WTC11 (cell line): ENCODE measurements around the gene WDR26. TPM values are rescaled to one million over a fixed set of nuclear protein-coding genes. Genes with fewer than 3 reads are reported as not detected.
"Not testable (repeated sequence)": the region's sequence is repeated elsewhere in the genome, so short reads cannot be mapped to it uniquely, and the experiment has no call there.

Source experiments
- ATAC-seq: fragments of 200-7000 bp; cut with Tn5 transposase; 2 replicates; pipeline ENCODE4 v1.10.0; 2021; ENCODE audit warnings: mild to moderate bottlenecking, moderate library complexity
- CTCF ChIA-PET: fragments of 300-600 bp; sonication (Branson Sonifier 250); formaldehyde crosslinking; loops from one replicate; lab custom pipeline; 2021; ENCODE audit warnings: antibody characterized with exemption; lab: Charles Lee
- POLR2A ChIA-PET: fragments of 350-600 bp; sonication (Branson Sonifier 250); formaldehyde crosslinking; loops from one replicate; lab custom pipeline; 2021; ENCODE audit warnings: antibody characterized with exemption; lab: Charles Lee
- DNase-seq: peaks from one replicate; pipeline ENCODE4 v3.0.0; 2021; ENCODE audit warnings: low spot score
- H3K27ac Mint-ChIP-seq: 2 replicates; pipeline ENCODE4 v1.8.0; 2021; ENCODE audit warnings: mixed read lengths
- H3K27me3 Mint-ChIP-seq: 2 replicates; pipeline ENCODE4 v1.8.0; 2021; ENCODE audit warnings: low read depth, mild to moderate bottlenecking, moderate library complexity, mixed read lengths
- H3K36me3 Mint-ChIP-seq: 2 replicates; pipeline ENCODE4 v1.8.0; 2021; ENCODE audit warnings: mixed read lengths
- H3K4me1 Mint-ChIP-seq: 2 replicates; pipeline ENCODE4 v1.8.0; 2022; ENCODE audit warnings: mixed read lengths
- H3K4me3 Mint-ChIP-seq: 2 replicates; pipeline ENCODE4 v1.8.0; 2021; ENCODE audit warnings: mild to moderate bottlenecking, moderate library complexity, mixed read lengths
- H3K9me3 Mint-ChIP-seq: 2 replicates; pipeline ENCODE4 v1.8.0; 2021; ENCODE audit warnings: mixed read lengths
- ATF1 ChIP-seq: sonication (generic); formaldehyde crosslinking; IDR thresholded peaks from 2 replicates; pipeline ENCODE4 v1.8.1; 2023; ENCODE audit warnings: mild to moderate bottlenecking, moderate library complexity, missing genetic modification reagents
- CREM ChIP-seq: sonication (generic); formaldehyde crosslinking; IDR thresholded peaks from 2 replicates; pipeline ENCODE4 v1.8.1; 2022; ENCODE audit warnings: mild to moderate bottlenecking, missing genetic modification reagents, moderate library complexity
- FOXP1 ChIP-seq: sonication (generic); formaldehyde crosslinking; IDR thresholded peaks from 2 replicates; pipeline ENCODE4 v1.8.0; 2022; ENCODE audit warnings: missing genetic modification reagents, mild to moderate bottlenecking, moderate library complexity, borderline replicate concordance
- GRHL2 ChIP-seq: fragments of 250-450 bp; sonication (Bioruptor Pico); IDR thresholded peaks from 2 replicates; pipeline ENCODE4 v1.8.0; 2022; ENCODE audit warnings: mild to moderate bottlenecking, moderate library complexity; ENCODE audit not compliant: insufficient replicate concordance, severe bottlenecking
- MYBL2 ChIP-seq: sonication (generic); formaldehyde crosslinking; IDR thresholded peaks from 2 replicates; pipeline ENCODE4 v1.8.1; 2023; ENCODE audit warnings: mild to moderate bottlenecking, moderate library complexity, missing genetic modification reagents
- NFE2L1 ChIP-seq: sonication (generic); formaldehyde crosslinking; IDR thresholded peaks from 2 replicates; pipeline ENCODE4 v1.8.1; 2023; ENCODE audit warnings: missing genetic modification reagents
- ZBTB21 ChIP-seq: sonication (generic); formaldehyde crosslinking; IDR thresholded peaks from 2 replicates; pipeline ENCODE4 v1.8.1; 2023; ENCODE audit warnings: mild to moderate bottlenecking, missing genetic modification reagents, borderline replicate concordance
- ZNF121 ChIP-seq: sonication (generic); formaldehyde crosslinking; IDR thresholded peaks from 2 replicates; pipeline ENCODE4 v1.8.0; 2023; ENCODE audit warnings: missing genetic modification reagents
- ZNF138 ChIP-seq: sonication (generic); formaldehyde crosslinking; conservative IDR thresholded peaks from 2 replicates; pipeline ENCODE4 v1.8.1; 2022; ENCODE audit warnings: mild to moderate bottlenecking, moderate library complexity, missing genetic modification reagents
- ZNF317 ChIP-seq: sonication (generic); formaldehyde crosslinking; IDR thresholded peaks from 2 replicates; pipeline ENCODE4 v1.8.1; 2023; ENCODE audit warnings: low read depth, mild to moderate bottlenecking, moderate library complexity, missing genetic modification reagents, borderline replicate concordance
- ZNF416 ChIP-seq: fragments of 250-450 bp; sonication (Bioruptor Pico); IDR thresholded peaks from 2 replicates; pipeline ENCODE4 v1.9.0; 2021; ENCODE audit warnings: mild to moderate bottlenecking, inconsistent platforms
- ZNF671 ChIP-seq: fragments of 250-450 bp; sonication (Bioruptor Pico); IDR thresholded peaks from 2 replicates; pipeline ENCODE4 v1.8.0; 2021; ENCODE audit warnings: mild to moderate bottlenecking
- total RNA-seq: library from RNA; stranded (reverse); gene quantifications from 3 replicates; pipeline ENCODE4 v1.2.3, GENCODE V29; 2021
- TF ChIP-seq, protein P1 (sequence below): sonication (generic); formaldehyde crosslinking; IDR thresholded peaks from 2 replicates; pipeline ENCODE4 v1.8.1; 2023; ENCODE audit warnings: mild to moderate bottlenecking, missing genetic modification reagents, moderate library complexity
- TF ChIP-seq, protein P2 (sequence below): sonication (generic); formaldehyde crosslinking; IDR thresholded peaks from 2 replicates; pipeline ENCODE4 v1.8.0; 2023; ENCODE audit warnings: mild to moderate bottlenecking, missing genetic modification reagents
- TF ChIP-seq, protein P3 (sequence below): sonication (generic); formaldehyde crosslinking; IDR thresholded peaks from 2 replicates; pipeline ENCODE4 v1.8.1; 2023; ENCODE audit warnings: mild to moderate bottlenecking, moderate library complexity, missing genetic modification reagents
- TF ChIP-seq, protein P4 (sequence below): sonication (generic); formaldehyde crosslinking; IDR thresholded peaks from 2 replicates; pipeline ENCODE4 v1.8.1; 2022; ENCODE audit warnings: low read depth, mild to moderate bottlenecking, moderate library complexity, missing genetic modification reagents, borderline replicate concordance
- TF ChIP-seq, protein P5 (sequence below): sonication (generic); formaldehyde crosslinking; conservative IDR thresholded peaks from 2 replicates; pipeline ENCODE4 v1.8.1; 2023; ENCODE audit warnings: mild to moderate bottlenecking, low read depth, missing genetic modification reagents, moderate library complexity
- TF ChIP-seq, protein P6 (sequence below): sonication (generic); formaldehyde crosslinking; IDR thresholded peaks from 2 replicates; pipeline ENCODE4 v1.8.0; 2023; ENCODE audit warnings: missing genetic modification reagents, mild to moderate bottlenecking, borderline replicate concordance

The WDR26 gene
- total RNA-seq, 1 experiment from 2014 or later = 66.1 TPM

DNA sequence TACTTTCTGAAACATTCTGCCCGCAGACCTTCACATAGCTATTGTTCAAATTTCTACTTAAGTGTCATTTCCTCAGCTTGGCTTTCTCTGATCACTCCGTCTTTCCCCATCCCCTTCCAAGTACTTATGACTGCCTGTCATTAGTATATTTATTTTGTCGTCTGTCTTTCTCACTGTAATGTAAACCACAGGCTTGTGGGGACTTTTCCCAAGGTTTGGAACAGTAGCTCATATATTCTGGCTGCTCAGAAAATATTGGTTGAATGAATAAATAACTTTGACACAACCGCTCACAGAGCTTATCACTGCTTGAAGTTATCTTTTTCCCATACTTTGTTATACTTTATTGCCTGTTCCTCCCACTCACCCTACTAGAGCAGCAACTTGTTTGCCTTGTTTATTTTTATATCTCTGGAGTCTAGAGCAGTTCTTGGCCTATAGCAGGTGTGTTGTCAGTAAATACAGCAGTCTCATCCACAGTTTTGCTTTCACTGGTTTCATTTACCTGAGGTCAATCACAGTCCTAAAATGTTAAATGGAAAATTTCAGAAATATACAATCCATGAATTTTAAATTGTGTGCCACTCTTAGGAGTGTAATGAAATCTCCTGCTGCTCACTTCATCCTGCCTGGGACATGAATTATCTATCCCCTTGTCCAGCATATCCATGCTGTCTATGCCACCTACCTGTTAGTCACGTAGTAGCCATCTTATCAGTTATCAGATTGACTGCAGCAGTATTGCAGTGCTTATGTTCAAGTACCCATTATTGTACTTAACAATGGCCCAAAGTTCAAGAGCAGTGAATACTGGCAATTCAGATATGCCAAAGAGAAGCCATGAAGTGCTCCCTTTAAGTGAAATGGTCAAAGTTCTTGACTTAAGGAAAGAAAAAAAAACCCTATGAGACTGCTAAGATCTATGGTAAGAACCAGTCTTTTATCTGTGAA lies 80.3 kb downstream of the WDR26 start:
- no peak for DNase-seq
- Mint-ChIP-seq H3K4me1 (peaks cover 16% of the 10 kb centered on the region), H3K9me3 (peaks cover 13% of the 10 kb centered on the region), H3K27me3 (peaks cover 3% of the 10 kb centered on the region; the same call in 1 of the 2 replicates), H3K27ac (no peak overlapping the region), H3K36me3 (peaks cover 10% of the 10 kb centered on the region), H3K4me3 (no peak overlapping the region)
- no peak for ATAC-seq
- POLR2A ChIA-PET = interaction anchor here (0.6 kb wide), 1 partner anchor 203 kb away, joined by 4 read pairs; no protein-coding TSS in a partner anchor
- CTCF ChIA-PET = no interaction called here
- TF ChIP-seq ZNF121 (CRISPR knock-in tag) (no peak), ZBTB21 (CRISPR knock-in tag) (no peak), ZNF138 (CRISPR knock-in tag) (no peak), ZNF671 (no peak), ZNF416 (CRISPR knock-in tag) (no peak), ZNF317 (CRISPR knock-in tag) (no peak), MYBL2 (CRISPR knock-in tag) (no peak), ATF1 (no peak), FOXP1 (CRISPR knock-in tag) (no peak), CREM (CRISPR knock-in tag) (no peak), NFE2L1 (no peak), GRHL2 (no peak)
- TF ChIP-seq, protein P1, sequence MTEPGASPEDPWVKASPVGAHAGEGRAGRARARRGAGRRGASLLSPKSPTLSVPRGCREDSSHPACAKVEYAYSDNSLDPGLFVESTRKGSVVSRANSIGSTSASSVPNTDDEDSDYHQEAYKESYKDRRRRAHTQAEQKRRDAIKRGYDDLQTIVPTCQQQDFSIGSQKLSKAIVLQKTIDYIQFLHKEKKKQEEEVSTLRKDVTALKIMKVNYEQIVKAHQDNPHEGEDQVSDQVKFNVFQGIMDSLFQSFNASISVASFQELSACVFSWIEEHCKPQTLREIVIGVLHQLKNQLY (CRISPR knock-in tag) = no peak
- TF ChIP-seq, protein P2, sequence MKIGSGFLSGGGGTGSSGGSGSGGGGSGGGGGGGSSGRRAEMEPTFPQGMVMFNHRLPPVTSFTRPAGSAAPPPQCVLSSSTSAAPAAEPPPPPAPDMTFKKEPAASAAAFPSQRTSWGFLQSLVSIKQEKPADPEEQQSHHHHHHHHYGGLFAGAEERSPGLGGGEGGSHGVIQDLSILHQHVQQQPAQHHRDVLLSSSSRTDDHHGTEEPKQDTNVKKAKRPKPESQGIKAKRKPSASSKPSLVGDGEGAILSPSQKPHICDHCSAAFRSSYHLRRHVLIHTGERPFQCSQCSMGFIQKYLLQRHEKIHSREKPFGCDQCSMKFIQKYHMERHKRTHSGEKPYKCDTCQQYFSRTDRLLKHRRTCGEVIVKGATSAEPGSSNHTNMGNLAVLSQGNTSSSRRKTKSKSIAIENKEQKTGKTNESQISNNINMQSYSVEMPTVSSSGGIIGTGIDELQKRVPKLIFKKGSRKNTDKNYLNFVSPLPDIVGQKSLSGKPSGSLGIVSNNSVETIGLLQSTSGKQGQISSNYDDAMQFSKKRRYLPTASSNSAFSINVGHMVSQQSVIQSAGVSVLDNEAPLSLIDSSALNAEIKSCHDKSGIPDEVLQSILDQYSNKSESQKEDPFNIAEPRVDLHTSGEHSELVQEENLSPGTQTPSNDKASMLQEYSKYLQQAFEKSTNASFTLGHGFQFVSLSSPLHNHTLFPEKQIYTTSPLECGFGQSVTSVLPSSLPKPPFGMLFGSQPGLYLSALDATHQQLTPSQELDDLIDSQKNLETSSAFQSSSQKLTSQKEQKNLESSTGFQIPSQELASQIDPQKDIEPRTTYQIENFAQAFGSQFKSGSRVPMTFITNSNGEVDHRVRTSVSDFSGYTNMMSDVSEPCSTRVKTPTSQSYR = no peak
- TF ChIP-seq, protein P3, sequence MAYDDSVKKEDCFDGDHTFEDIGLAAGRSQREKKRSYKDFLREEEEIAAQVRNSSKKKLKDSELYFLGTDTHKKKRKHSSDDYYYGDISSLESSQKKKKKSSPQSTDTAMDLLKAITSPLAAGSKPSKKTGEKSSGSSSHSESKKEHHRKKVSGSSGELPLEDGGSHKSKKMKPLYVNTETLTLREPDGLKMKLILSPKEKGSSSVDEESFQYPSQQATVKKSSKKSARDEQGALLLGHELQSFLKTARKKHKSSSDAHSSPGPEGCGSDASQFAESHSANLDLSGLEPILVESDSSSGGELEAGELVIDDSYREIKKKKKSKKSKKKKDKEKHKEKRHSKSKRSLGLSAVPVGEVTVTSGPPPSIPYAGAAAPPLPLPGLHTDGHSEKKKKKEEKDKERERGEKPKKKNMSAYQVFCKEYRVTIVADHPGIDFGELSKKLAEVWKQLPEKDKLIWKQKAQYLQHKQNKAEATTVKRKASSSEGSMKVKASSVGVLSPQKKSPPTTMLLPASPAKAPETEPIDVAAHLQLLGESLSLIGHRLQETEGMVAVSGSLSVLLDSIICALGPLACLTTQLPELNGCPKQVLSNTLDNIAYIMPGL = no peak
- TF ChIP-seq, protein P4, sequence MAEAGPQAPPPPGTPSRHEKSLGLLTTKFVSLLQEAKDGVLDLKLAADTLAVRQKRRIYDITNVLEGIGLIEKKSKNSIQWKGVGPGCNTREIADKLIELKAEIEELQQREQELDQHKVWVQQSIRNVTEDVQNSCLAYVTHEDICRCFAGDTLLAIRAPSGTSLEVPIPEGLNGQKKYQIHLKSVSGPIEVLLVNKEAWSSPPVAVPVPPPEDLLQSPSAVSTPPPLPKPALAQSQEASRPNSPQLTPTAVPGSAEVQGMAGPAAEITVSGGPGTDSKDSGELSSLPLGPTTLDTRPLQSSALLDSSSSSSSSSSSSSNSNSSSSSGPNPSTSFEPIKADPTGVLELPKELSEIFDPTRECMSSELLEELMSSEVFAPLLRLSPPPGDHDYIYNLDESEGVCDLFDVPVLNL (CRISPR knock-in tag) = no peak
- TF ChIP-seq, protein P5, sequence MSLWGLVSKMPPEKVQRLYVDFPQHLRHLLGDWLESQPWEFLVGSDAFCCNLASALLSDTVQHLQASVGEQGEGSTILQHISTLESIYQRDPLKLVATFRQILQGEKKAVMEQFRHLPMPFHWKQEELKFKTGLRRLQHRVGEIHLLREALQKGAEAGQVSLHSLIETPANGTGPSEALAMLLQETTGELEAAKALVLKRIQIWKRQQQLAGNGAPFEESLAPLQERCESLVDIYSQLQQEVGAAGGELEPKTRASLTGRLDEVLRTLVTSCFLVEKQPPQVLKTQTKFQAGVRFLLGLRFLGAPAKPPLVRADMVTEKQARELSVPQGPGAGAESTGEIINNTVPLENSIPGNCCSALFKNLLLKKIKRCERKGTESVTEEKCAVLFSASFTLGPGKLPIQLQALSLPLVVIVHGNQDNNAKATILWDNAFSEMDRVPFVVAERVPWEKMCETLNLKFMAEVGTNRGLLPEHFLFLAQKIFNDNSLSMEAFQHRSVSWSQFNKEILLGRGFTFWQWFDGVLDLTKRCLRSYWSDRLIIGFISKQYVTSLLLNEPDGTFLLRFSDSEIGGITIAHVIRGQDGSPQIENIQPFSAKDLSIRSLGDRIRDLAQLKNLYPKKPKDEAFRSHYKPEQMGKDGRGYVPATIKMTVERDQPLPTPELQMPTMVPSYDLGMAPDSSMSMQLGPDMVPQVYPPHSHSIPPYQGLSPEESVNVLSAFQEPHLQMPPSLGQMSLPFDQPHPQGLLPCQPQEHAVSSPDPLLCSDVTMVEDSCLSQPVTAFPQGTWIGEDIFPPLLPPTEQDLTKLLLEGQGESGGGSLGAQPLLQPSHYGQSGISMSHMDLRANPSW (CRISPR knock-in tag) = no peak
- TF ChIP-seq, protein P6, sequence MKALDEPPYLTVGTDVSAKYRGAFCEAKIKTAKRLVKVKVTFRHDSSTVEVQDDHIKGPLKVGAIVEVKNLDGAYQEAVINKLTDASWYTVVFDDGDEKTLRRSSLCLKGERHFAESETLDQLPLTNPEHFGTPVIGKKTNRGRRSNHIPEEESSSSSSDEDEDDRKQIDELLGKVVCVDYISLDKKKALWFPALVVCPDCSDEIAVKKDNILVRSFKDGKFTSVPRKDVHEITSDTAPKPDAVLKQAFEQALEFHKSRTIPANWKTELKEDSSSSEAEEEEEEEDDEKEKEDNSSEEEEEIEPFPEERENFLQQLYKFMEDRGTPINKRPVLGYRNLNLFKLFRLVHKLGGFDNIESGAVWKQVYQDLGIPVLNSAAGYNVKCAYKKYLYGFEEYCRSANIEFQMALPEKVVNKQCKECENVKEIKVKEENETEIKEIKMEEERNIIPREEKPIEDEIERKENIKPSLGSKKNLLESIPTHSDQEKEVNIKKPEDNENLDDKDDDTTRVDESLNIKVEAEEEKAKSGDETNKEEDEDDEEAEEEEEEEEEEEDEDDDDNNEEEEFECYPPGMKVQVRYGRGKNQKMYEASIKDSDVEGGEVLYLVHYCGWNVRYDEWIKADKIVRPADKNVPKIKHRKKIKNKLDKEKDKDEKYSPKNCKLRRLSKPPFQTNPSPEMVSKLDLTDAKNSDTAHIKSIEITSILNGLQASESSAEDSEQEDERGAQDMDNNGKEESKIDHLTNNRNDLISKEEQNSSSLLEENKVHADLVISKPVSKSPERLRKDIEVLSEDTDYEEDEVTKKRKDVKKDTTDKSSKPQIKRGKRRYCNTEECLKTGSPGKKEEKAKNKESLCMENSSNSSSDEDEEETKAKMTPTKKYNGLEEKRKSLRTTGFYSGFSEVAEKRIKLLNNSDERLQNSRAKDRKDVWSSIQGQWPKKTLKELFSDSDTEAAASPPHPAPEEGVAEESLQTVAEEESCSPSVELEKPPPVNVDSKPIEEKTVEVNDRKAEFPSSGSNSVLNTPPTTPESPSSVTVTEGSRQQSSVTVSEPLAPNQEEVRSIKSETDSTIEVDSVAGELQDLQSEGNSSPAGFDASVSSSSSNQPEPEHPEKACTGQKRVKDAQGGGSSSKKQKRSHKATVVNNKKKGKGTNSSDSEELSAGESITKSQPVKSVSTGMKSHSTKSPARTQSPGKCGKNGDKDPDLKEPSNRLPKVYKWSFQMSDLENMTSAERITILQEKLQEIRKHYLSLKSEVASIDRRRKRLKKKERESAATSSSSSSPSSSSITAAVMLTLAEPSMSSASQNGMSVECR = no peak

DNA sequence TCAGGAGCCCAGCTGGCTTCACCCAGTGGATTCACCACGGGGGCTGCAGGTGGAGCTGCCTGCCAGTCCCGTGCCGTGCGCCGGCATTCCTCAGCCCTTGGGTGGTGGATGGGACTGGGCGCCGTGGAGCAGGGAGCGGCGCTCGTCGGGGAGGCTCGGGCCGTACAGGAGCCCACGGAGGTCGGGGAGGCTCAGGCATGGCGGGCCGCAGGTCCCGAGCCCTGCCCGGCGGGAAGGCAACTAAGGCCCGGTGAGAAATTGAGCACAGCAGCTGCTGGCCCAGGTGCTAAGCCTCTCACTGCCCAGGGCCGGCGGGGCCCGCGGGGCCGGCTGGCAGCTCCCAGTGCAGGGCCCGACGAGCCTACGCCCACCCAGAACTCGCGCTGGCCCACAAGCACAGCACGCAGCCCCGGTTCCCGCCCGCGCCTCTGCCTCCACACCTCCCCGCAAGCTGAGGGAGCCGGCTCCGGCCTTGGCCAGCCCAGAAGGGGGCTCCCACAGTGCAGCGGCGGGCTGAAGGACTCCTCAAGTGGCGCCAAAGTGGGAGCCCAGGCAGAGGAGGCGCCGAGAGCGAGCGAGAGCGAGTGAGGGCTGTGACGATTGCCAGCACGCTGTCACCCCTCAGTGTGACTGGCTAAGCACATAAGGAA lies 82.0 kb downstream of the WDR26 start:
- H3K4me1 Mint-ChIP-seq, DNase-seq, H3K27me3 Mint-ChIP-seq, CTCF ChIA-PET, H3K27ac Mint-ChIP-seq, POLR2A ChIA-PET, H3K4me3 Mint-ChIP-seq, ATAC-seq: not testable (repeated sequence)
- Mint-ChIP-seq H3K9me3 (peaks cover 17% of the 10 kb centered on the region), H3K36me3 (peaks cover 13% of the 10 kb centered on the region)
